K562 (cell line): Measurements from ENCODE around the gene ATP5MK. TPM values are rescaled to one million over a fixed set of nuclear protein-coding genes. Genes with fewer than 3 reads are reported as not detected.

Experiments
- ATAC-seq: fragments of 200-7000 bp; cut with Tn5 transposase; 3 replicates; pipeline ENCODE4 v1.9.1; 2020; ENCODE audit warnings: moderate library complexity
- Bru-seq: library from RNA; stranded (reverse); fragments of 400-500 nt; gene quantifications from one replicate; lab custom pipeline; 2021; lab: Mats Ljungman, UMichigan
- BruChase-seq, 2 experiments: library from RNA; stranded (reverse); fragments of 400-500 nt; gene quantifications; one replicate each; lab custom pipeline; 2021; lab: Mats Ljungman, UMichigan
- BruUV-seq: library from RNA; stranded (reverse); fragments of 400-500 nt; replicated peaks from 2 replicates; lab custom pipeline; 2021; lab: Mats Ljungman, UMichigan
- CTCF ChIA-PET: fragments of 300-600 bp; formaldehyde crosslinking; extraction: SDS; loops from one replicate; lab custom pipeline; 2021; ENCODE audit warnings: low intra/inter-chr PET ratio; lab: Yijun Ruan, JAX
- POLR2A ChIA-PET: fragments of 300-600, 350-650 bp; sonication (Branson Sonifier 250); formaldehyde crosslinking; extraction: SDS; loops from one replicate; lab custom pipeline; 2021; ENCODE audit warnings: antibody characterized with exemption, inconsistent platforms; lab: Yijun Ruan, JAX
- DNase-seq, 4 experiments: peaks; one replicate each; pipeline versions ENCODE4 v3.0.0 to v3.0.0-alpha.2; 2011 to 2018; ENCODE audit warnings: low spot score in 3 of 4, mixed read lengths in 3 of 4; ENCODE audit errors: extremely low read depth in 1 of 4
- FAIRE-seq: peaks from 2 replicates; lab custom pipeline; 2011; peaks lifted over from hg19 to GRCh38; lab: Jason Lieb, UNC
- H2AFZ ChIP-seq: 2 replicates; pipeline ENCODE4 v1.6.0; 2011; ENCODE audit warnings: low read depth, low read length, control low read depth, inconsistent platforms
- H3K27ac ChIP-seq: fragments of 200-600 bp; 3 replicates; pipeline ENCODE4 v1.8.0; 2011; ENCODE audit warnings: low read depth, mild to moderate bottlenecking, control low read depth, inconsistent platforms, low read length, moderate library complexity, mixed read lengths; ENCODE audit errors: extremely low read depth
- H3K27me3 ChIP-seq, 2 experiments: fragments of 300-600 bp in 1 of 2; 2 replicates in 1 of 2; 3 replicates in 1 of 2; pipeline versions ENCODE4 v1.6.0 to v1.8.0; 2011; ENCODE audit warnings: inconsistent platforms in 2 of 2, low read length in 2 of 2, mild to moderate bottlenecking in 1 of 2, mixed read lengths in 1 of 2, moderate library complexity in 1 of 2; ENCODE audit not compliant: control insufficient read depth in 2 of 2, insufficient read depth in 2 of 2
- H3K36me3 ChIP-seq: fragments of 300-600 bp; 3 replicates; pipeline ENCODE4 v1.8.0; 2011; ENCODE audit warnings: mild to moderate bottlenecking, low read length, inconsistent platforms; ENCODE audit not compliant: control insufficient read depth, insufficient read depth
- H3K4me1 ChIP-seq, 2 experiments: fragments of 200-600 bp in 1 of 2; replicated peaks in 1 of 2; 2 replicates in 1 of 2; 3 replicates in 1 of 2; pipeline versions ENCODE4 v1.5.1 to v1.8.0; 2011; ENCODE audit warnings: inconsistent platforms in 2 of 2, low read length in 2 of 2, mild to moderate bottlenecking in 1 of 2, mixed read lengths in 1 of 2, moderate library complexity in 1 of 2; ENCODE audit not compliant: control insufficient read depth in 2 of 2, insufficient read depth in 2 of 2
- H3K4me2 ChIP-seq: 2 replicates; pipeline ENCODE4 v1.6.1; 2011; ENCODE audit warnings: low read length, control low read depth, inconsistent platforms, mixed read lengths; ENCODE audit not compliant: insufficient read depth
- H3K4me3 ChIP-seq: fragments of 200-600 bp; sonication (generic), shearing (Covaris generic); 2 replicates; pipeline ENCODE4 v1.5.1; 2016; ENCODE audit warnings: control low read depth, inconsistent platforms
- H3K79me2 ChIP-seq: fragments of 200-600 bp; 3 replicates; pipeline ENCODE4 v1.8.0; 2011; ENCODE audit warnings: low read length, inconsistent platforms; ENCODE audit not compliant: control insufficient read depth, insufficient read depth
- H3K9ac ChIP-seq, 2 experiments: 2 replicates each; pipeline versions ENCODE4 v1.6.0 to v1.6.1; 2011; ENCODE audit warnings: low read depth in 2 of 2, low read length in 2 of 2, control low read depth in 1 of 2, inconsistent platforms in 1 of 2, mild to moderate bottlenecking in 1 of 2, mixed read lengths in 1 of 2; ENCODE audit not compliant: insufficient read depth in 1 of 2
- H3K9me1 ChIP-seq: one replicate; pipeline ENCODE4 v1.6.0; 2011; ENCODE audit warnings: inconsistent platforms, mild to moderate bottlenecking, low read length, moderate library complexity; ENCODE audit not compliant: control insufficient read depth, insufficient read depth
- H3K9me3 ChIP-seq: replicated peaks from 2 replicates; pipeline ENCODE4 v1.5.1; 2011; ENCODE audit warnings: low read depth, low read length, inconsistent platforms; ENCODE audit not compliant: control insufficient read depth, insufficient read depth
- H4K20me1 ChIP-seq: replicated peaks from 2 replicates; pipeline ENCODE4 v1.6.1; 2011; ENCODE audit warnings: low read length, inconsistent platforms, mixed read lengths; ENCODE audit not compliant: control insufficient read depth, insufficient read depth
- CBFB ChIP-seq: sonication (generic); formaldehyde crosslinking; IDR thresholded peaks from 2 replicates; pipeline ENCODE4 v1.4.0; 2020; ENCODE audit warnings: mild to moderate bottlenecking, missing genetic modification reagents
- E2F8 ChIP-seq: fragments of 450-650 bp; IDR thresholded peaks from 2 replicates; pipeline ENCODE4 v1.7.1; 2018; ENCODE audit warnings: mild to moderate bottlenecking, low read depth; ENCODE audit not compliant: partially characterized antibody
- ETS2 ChIP-seq: IDR thresholded peaks from 2 replicates; pipeline ENCODE4 v1.6.1; 2016; ENCODE audit warnings: borderline replicate concordance, missing genetic modification characterization, mild to moderate bottlenecking, moderate library complexity, missing compliant biosample characterization; ENCODE audit not compliant: poor library complexity, severe bottlenecking
- NKRF ChIP-seq: fragments of 450-650 bp; IDR thresholded peaks from 2 replicates; pipeline ENCODE4 v1.6.1; 2016; ENCODE audit warnings: borderline replicate concordance
- SREBF2 ChIP-seq: sonication (generic); formaldehyde crosslinking; IDR thresholded peaks from 2 replicates; pipeline ENCODE4 v1.4.0; 2020; ENCODE audit warnings: mild to moderate bottlenecking, missing genetic modification reagents
- ZBTB7A ChIP-seq: IDR thresholded peaks from 2 replicates; pipeline ENCODE4 v1.6.1; 2011; ENCODE audit warnings: low read depth, mild to moderate bottlenecking, low read length, moderate library complexity, borderline replicate concordance; ENCODE audit not compliant: control insufficient read depth
- ZNF644 ChIP-seq: fragments of 200-800 bp; sonication (Bioruptor generic); IDR thresholded peaks from 2 replicates; pipeline ENCODE4 v1.6.1; 2016; ENCODE audit warnings: low read depth, missing genetic modification characterization, missing compliant biosample characterization
- WGBS: fragments of 100-300 bp; shearing (Covaris generic); methylation state at CpG from one replicate; pipeline ENCODE4 v1.1.6; 2016; ENCODE audit warnings: low coverage, mixed read lengths; ENCODE audit not compliant: insufficient coverage; ENCODE audit errors: missing lambda C conversion rate; 5-methylcytosine and 5-hydroxymethylcytosine counted together
- in situ Hi-C: fragments of 300-500 bp; cut with MboI; formaldehyde crosslinking; loops from 4 replicates; pipeline ENCODE4 v1.15.0; 2018; ENCODE audit warnings: inconsistent platforms, mixed read lengths
- intact Hi-C: fragments of 100-400 bp; cut with micrococcal nuclease; formaldehyde crosslinking; loops from 2 replicates; pipeline ENCODE4 v1.14.2; 2022
- long read RNA-seq, 3 experiments: library from polyadenylated mRNA in 2 of 3; library from RNA in 1 of 3; unstranded in 2 of 3; stranded (forward) in 1 of 3; transcript quantifications; one replicate each; pipeline ENCODE4 v2.0.0, GENCODE V29; 2019 to 2022
- polyA minus RNA-seq, 3 experiments: library from RNA; depleted of rRNA, polyadenylated mRNA; stranded (reverse); fragments of >200 nt; gene quantifications; 2 replicates each; pipeline ENCODE4 v1.2.3, GENCODE V29; 2011
- polyA plus RNA-seq, 8 experiments: library from polyadenylated mRNA; depleted of rRNA in 4 of 8; stranded (reverse) in 5 of 8; unstranded in 3 of 8; fragments of >200 nt; fragmentation: Nextera tagmentation in 2 of 8; fragmentation: Illumina TruSeq in 1 of 8; extraction: Ambion mirVana in 2 of 8; extraction: Trizol in 1 of 8; gene quantifications; 2 replicates each; pipeline versions ENCODE4 v1.2.1 to v1.2.3, GENCODE V29; 2011 to 2014; ENCODE audit warnings: inconsistent platforms in 1 of 8, missing spikeins in 1 of 8
- total RNA-seq, 7 experiments: library from RNA; depleted of rRNA in 6 of 7; stranded (reverse); fragments of >200 nt in 6 of 7; fragmentation: Illumina TruSeq in 2 of 7; extraction: Trizol in 2 of 7; gene quantifications; 2 replicates each; pipeline versions ENCODE4 v1.2.1 to v1.2.3, GENCODE V29; 2011 to 2021; ENCODE audit warnings: low replicate concordance in 1 of 7

The ATP5MK gene
- 16.2 and 22.9 TPM in 2 replicates for total RNA-seq (2011; cell fraction: chromatin; rRNA removed; ENCODE audit: low replicate concordance)
- 27.9 and 39.9 TPM in 2 replicates for total RNA-seq (2011; cell fraction: nucleolus; rRNA removed)
- 41.8 and 43.8 TPM in 2 replicates for total RNA-seq (2011; cell fraction: nucleoplasm; rRNA removed)
- total RNA-seq (2014; rRNA removed) (182 and 185 TPM in 2 replicates), total RNA-seq (2014; rRNA removed; fragmentation: Illumina TruSeq; extraction: Trizol) (741 and 857 TPM in 2 replicates), total RNA-seq (2015; rRNA removed; fragmentation: Illumina TruSeq; extraction: Trizol) (634 and 717 TPM in 2 replicates), total RNA-seq (2021) (497 and 564 TPM in 2 replicates), polyA plus RNA-seq (2011; rRNA removed) (564 and 776 TPM in 2 replicates), polyA plus RNA-seq (2014; fragmentation: Illumina TruSeq; extraction: Trizol) (906 and 923 TPM in 2 replicates), polyA plus RNA-seq (2014; fragmentation: Nextera tagmentation; extraction: Ambion mirVana) (1,000 to 10,000 TPM; 1,599 to 1,810 TPM), polyA plus RNA-seq (2014; rRNA removed) (553 and 576 TPM in 2 replicates), polyA minus RNA-seq (2011; rRNA and poly(A)+ RNA removed) (84.3 and 84.5 TPM in 2 replicates), Bru-seq, nascent RNA (percentile 93 among the genes with signal in this experiment), BruChase-seq, experiment 1, labeled RNA remaining after a 2-hour chase (percentile 94 among the genes with signal in this experiment), BruChase-seq, experiment 2, labeled RNA remaining after a 6-hour chase (percentile 89 among the genes with signal in this experiment)
- 227 and 423 TPM in 2 replicates for polyA plus RNA-seq (2011; cell fraction: cytosol; rRNA removed)
- polyA plus RNA-seq (2011; cell fraction: nucleus; rRNA removed) = 93.9 and 163 TPM in 2 replicates
- 379 and 888 TPM in 2 replicates for polyA plus RNA-seq (2012)
- 15.6 and 24.4 TPM in 2 replicates for polyA minus RNA-seq (2011; cell fraction: cytosol; rRNA and poly(A)+ RNA removed)
- polyA minus RNA-seq (2011; cell fraction: nucleus; rRNA and poly(A)+ RNA removed) = 11.3 and 16.1 TPM in 2 replicates
- long read RNA-seq, experiment 1, transcript ATP5MD-203 (4 exons, 635 nt) = minor isoform, 5 of 596 reads
- long read RNA-seq, experiment 1, transcript ATP5MD-201 (4 exons, 364 nt) = major isoform, 405 of 596 reads
- long read RNA-seq, experiment 1, transcript ATP5MD-204 (5 exons, 626 nt) = minor isoform, 54 of 596 reads
- long read RNA-seq, experiment 1, partial matches to known transcripts = 118 of 596 reads
- long read RNA-seq, experiment 1, other reads (novel, unspliced or antisense) = 14 of 596 reads
- long read RNA-seq, experiment 2, transcript ATP5MD-203 (4 exons, 635 nt) = minor isoform, 12 of 216 reads
- long read RNA-seq, experiment 2, transcript ATP5MD-201 (4 exons, 364 nt) = major isoform, 135 of 216 reads
- long read RNA-seq, experiment 2, transcript ATP5MD-204 (5 exons, 626 nt) = minor isoform, 23 of 216 reads
- long read RNA-seq, experiment 2, partial matches to known transcripts = 30 of 216 reads
- long read RNA-seq, experiment 2, other reads (novel, unspliced or antisense) = 16 of 216 reads
- long read RNA-seq, experiment 3, transcript ATP5MD-201 (4 exons, 364 nt) = major isoform, 379 of 440 reads
- long read RNA-seq, experiment 3, transcript ATP5MD-204 (5 exons, 626 nt) = minor isoform, 47 of 440 reads
- long read RNA-seq, experiment 3, partial matches to known transcripts = 3 of 440 reads
- long read RNA-seq, experiment 3, other reads (novel, unspliced or antisense) = 8 of 440 reads

- DNase-seq (peak; percentile 86 to 98 (median 90)), FAIRE-seq (peak; percentile 97), ATAC-seq (peak; percentile 97)
- Histone ChIP-seq H3K9ac (peak within 1 kb of the TSS; percentile 85 to 94), H2AFZ (peak within 1 kb of the TSS; percentile 63), H3K36me3 (peaks cover 70% of the 10 kb centered on the region), H3K9me1 (peaks cover 5% of the 10 kb centered on the region), H4K20me1 (0 out of 2 replicates have a peak, but pooled peaks cover 4% of the 10 kb centered on the region), H3K27ac (peak within 1 kb of the TSS; percentile 81), H3K4me2 (peak within 1 kb of the TSS; percentile 92), H3K27me3 (no peaks in the 10 kb centered on the region), H3K9me3 (no peaks in the 10 kb centered on the region), H3K4me3 (peak within 1 kb of the TSS; percentile 74), H3K4me1 (peaks cover 10 to 15% of the 10 kb centered on the region in 2 experiments; a peak in 4 of 5 replicates), H3K79me2 (peaks cover 84% of the 10 kb centered on the region)
- ChIA-PET CTCF (no interaction called here), POLR2A (interaction anchor here (0.6 to 2.0 kb wide), 4 partner anchors 28 to 132 kb away, joined by 3 to 6 read pairs (median 4); partner anchors contain the start of gene TAF5)
- under 1% methylated on average over 44 of the region's 56 CpGs for WGBS
- in situ Hi-C loops = no loop called here
- intact Hi-C loops = loop anchor here (5.0 kb wide), 1 partner anchor 44 kb away; the partner anchor contains the start of gene PCGF6
- BruUV-seq = TSS peak; percentile 86
- TF ChIP-seq ZBTB7A (peak; percentile 26; the same call in 1 of the 2 replicates), E2F8 (peak; percentile 85), CBFB (no peak), NKRF (peak; percentile 76), ETS2 (tag) (no peak), ZNF644 (no peak), SREBF2 (CRISPR knock-in tag) (no peak)
Measured at GRCh38 chr10:103396067-103396788, at the start of gene ATP5MK, which contains the start of gene PDCD11. Gene ATP5MK (minus strand): TSS chr10:103396475. CDS start chr10:103392457, 4,018 bp downstream. Gene PDCD11 (plus strand): TSS chr10:103396626. CDS start chr10:103398427, 1,801 bp downstream.
